Fibroblast of villous mesenchyme (primary cell): ENCODE data around the gene DYNC2LI1. TPM values are rescaled to one million over a fixed set of nuclear protein-coding genes. Genes with fewer than 3 reads are reported as not detected.

Source experiments
- DNase-seq: peaks from one replicate; pipeline ENCODE4 v3.0.0-alpha.2; 2010; ENCODE audit warnings: low read depth
- H3K4me3 ChIP-seq: 2 replicates; pipeline ENCODE4 v1.5.1; 2011; ENCODE audit warnings: low read depth, mild to moderate bottlenecking, low read length
- total RNA-seq: library from RNA; depleted of rRNA; stranded (reverse); fragments of >200 nt; gene quantifications from 2 replicates; pipeline ENCODE4 v1.2.3, GENCODE V29; 2012
- TF ChIP-seq, protein P1 (sequence below): IDR thresholded peaks from 2 replicates; pipeline ENCODE4 v1.5.1; 2012; ENCODE audit warnings: low read depth, mild to moderate bottlenecking, low read length; ENCODE audit not compliant: insufficient read depth

Gene DYNC2LI1
- total RNA-seq, 1 donor, result 28.9 TPM

DNA sequence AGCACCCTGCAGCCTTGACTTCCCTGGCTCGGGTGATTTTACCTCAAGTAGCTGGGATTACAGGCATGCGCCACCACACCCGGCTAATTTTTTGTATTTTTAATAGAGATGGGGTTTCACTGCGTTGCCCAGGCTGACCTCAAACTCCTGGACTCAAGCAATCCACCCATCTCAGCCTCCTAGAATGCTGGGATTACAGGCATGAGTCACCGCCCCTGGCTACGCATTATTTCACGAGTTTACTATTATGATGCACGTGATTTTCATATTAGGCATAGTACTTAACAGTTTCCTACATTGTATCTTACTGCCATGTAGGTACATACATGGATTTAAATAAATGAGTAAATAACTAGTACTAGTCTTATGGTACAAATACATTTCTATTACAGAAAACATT is 4.4 kb downstream of the DYNC2LI1 start:
- peak; percentile 30 for DNase-seq
- TF ChIP-seq, protein P1, sequence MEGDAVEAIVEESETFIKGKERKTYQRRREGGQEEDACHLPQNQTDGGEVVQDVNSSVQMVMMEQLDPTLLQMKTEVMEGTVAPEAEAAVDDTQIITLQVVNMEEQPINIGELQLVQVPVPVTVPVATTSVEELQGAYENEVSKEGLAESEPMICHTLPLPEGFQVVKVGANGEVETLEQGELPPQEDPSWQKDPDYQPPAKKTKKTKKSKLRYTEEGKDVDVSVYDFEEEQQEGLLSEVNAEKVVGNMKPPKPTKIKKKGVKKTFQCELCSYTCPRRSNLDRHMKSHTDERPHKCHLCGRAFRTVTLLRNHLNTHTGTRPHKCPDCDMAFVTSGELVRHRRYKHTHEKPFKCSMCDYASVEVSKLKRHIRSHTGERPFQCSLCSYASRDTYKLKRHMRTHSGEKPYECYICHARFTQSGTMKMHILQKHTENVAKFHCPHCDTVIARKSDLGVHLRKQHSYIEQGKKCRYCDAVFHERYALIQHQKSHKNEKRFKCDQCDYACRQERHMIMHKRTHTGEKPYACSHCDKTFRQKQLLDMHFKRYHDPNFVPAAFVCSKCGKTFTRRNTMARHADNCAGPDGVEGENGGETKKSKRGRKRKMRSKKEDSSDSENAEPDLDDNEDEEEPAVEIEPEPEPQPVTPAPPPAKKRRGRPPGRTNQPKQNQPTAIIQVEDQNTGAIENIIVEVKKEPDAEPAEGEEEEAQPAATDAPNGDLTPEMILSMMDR, result no peak
- no peak overlapping the region for H3K4me3 ChIP-seq

DNA sequence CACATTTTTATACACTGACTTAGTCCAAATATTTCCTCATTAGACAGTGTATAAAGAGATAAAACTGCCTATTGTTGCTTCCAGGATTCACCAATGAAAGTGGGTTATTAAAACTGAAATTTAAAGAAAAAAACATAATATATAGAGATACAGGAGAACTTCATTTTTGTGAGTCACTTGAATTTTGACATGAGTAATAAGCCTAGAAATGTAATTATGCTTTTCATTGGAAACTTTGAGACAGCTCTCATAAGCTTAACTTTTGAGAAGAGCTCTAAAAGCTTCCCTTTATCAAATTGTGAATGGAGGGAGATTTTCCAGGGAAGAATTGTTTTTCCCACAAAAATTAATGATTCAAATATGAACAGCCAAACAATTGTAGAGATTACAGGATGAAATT is 14.1 kb downstream of the DYNC2LI1 start:
- no peak for DNase-seq
- TF ChIP-seq, protein P1, result no peak
- H3K4me3 ChIP-seq, result no peak overlapping the region

- no peak for DNase-seq
Observed at GRCh38 chr2:43788646-43789045, 14.8 kb downstream of the DYNC2LI1 start.

DNA sequence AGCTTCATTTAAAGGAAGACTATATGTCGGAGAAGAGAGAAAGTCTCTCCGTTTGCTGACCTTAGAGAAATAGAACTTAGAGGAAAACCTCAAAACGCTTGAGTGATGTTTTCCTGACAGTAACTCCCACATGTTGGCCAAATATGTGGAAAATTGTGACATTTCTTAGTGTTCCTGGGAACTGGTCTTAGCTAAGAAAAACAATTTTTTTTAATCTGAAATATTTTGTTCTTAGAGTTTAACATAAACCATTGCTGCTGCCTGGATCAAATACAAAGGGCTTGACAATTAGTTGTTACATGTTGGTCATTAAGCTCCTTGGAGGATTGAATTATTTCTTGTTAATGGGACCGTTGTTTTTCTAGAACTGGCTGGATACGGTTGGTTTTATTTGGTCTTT is 16.3 kb downstream of the DYNC2LI1 start:
- no peak overlapping the region for H3K4me3 ChIP-seq
- TF ChIP-seq, protein P1, result no peak
- peak; percentile 75 for DNase-seq

More at GRCh38 chr2:43788646-43789045, 14.8 kb downstream of the DYNC2LI1 start:
- TF ChIP-seq, protein P1, result no peak
- no peak overlapping the region for H3K4me3 ChIP-seq

- no peak for DNase-seq
- TF ChIP-seq, protein P1, result no peak
- no peak overlapping the region for H3K4me3 ChIP-seq
Observed at GRCh38 chr2:43791035-43791765, 17.4 kb downstream of the DYNC2LI1 start.

GRCh38 chr2:43792653-43793052 is 18.8 kb downstream of the DYNC2LI1 start:
- no peak overlapping the region for H3K4me3 ChIP-seq
- TF ChIP-seq, protein P1, result no peak
- peak; percentile 7 for DNase-seq

DNA sequence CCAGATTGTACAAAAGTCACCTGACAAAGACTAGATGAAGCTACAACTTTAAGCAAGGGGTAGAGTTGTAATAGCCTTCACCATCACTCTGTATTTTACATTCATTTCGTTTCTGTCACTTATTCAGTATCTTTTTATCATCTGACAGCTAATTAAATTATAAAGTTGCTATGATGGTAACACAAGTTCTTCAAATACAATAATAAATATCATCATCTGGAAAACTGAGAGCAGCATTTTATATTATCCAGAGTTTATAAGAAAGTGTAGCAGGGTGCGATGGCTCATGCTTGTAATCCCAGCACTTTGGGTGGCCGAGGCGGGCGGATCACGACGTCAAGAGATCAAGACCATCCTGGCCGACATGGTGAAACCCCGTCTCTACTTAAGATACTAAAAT is 21.1 kb downstream of the DYNC2LI1 start:
- TF ChIP-seq, protein P1, result no peak
- no peak overlapping the region for H3K4me3 ChIP-seq
- DNase-seq, result no peak
